Suppressor macrophage treated with lipopolysaccharide for 1 hour (primary cell): ENCODE data around the gene LMX1A.

Source experiments
- DNase-seq, 3 donors: peaks; one replicate each; pipeline ENCODE4 v3.0.0-alpha.2; 2020 to 2022

Gene LMX1A

DNA sequence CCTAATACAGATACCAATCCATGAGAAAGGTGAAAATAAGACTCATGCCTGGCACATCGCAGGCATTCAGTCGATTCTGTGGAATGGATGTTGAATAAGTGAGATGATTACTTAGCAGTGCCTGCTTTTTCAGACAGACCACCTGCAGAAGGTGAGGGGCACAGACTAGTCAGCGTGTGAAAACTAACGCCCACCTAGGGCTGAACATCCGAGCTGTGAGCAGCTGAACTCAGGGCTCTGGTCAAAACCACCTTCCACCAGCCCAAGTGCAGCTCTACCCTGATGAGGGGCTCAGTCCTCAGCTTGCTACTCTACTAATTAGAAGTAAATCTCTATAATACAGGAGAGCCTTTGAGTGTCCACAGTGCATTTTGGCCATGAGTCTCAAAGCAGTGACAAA is 32.5 kb downstream of the LMX1A start:
- no peak for DNase-seq

DNA sequence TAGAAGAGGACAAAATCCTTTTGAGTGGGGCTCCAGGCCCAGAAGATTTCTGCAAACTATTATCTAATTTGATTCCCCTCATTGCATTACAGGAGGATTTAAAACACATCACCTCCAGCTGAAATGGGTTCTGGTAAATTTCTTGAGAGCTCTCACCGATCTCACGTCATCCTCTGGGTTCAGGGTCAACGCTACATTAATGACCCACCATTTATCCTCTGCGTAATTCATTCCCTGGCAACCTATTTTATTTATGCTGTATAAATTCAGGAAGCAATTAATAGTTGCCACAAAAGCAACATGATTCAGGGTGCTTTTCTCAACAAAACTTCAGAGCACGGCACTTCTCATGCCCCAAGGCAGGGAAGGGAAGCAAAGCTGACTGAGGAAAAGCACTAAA is 38.9 kb downstream of the LMX1A start:
- DNase-seq: no peak

DNA sequence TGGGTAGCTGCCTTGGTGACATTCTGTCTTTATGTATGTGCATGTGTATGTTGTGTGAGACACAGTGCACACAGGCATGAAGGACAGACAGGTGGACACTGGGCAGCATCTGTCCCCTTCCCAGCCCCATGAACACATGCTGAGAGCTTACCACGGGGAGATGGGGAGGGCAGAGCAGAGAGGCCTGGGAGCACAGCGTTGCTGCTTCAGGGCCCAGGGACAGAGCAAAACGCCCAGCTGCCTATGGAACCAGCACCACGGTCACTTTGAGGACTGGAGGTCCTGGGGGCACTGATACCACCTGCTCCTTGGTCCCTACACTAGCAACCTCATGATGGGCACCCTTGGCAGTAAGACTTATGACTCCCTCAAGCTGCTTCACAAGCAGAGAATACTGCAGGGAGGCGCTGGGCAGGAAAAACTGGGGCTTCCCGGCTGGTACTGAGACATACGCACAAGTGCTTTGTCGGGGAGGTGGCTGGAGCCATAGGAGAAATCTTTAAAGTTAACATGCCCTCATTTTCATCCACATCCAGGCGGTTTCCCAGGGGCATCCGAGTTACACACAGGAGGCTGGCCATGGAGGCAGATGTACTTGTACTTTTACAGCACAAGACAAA is 40.3 kb downstream of the LMX1A start:
- DNase-seq: no peak

DNA sequence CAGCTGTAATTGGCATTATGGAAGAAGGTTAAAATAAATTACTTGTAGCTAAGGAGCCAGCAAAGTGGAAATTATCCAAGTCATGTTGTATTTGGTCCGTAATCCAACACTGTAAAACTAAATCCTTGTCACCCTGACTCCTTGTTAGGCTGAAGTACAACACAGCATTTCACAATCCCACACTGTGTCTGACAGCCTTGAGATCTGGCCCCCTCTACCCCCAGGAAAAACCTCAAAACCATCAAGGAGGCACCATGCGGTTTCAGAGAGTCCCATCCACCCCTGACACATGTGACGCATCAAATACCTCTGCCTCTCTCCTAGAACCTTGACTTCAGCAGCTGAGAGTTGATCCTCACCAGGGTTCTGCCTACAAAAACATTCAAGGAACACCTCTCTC is 41.0 kb downstream of the LMX1A start:
- DNase-seq: no peak

DNA sequence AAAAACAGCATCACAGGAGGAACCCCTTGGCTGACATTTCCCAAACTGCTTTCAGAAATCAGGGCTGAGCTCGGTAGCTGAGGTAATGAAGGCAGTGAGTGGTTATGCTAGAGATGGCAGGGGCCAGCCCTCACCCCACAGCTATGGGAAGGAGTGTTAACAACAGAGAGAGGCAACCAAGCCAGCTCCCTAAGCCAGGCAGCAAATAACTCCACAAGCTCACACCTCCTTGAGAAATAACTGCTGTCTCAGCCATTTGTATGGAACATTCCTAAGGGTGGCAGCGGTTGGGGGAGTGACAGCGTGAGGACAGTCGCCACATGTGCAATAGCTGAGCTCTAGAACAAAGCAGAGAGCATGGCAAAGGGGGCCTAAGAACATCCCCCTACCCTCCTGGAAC is 42.6 kb downstream of the LMX1A start:
- no peak for DNase-seq

DNA sequence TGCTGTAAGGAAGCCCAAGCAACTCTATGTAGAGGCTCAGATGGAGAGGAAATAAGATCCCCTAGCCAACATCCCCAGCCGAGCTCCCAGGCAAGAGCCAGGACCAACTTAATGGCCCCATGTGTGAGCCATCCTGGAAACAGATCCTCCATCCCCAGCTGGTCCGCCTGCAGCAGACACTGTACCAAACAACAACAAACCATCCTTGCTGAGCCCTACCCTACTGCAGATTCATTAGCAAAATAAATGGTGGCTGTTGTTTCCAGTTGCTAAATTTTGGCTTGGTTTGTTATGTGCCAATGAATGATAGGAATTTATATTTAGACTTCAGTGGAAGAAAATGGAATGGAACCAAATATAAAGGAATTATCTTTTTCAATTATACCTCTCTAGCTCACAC is 43.9 kb downstream of the LMX1A start:
- DNase-seq: no peak

DNA sequence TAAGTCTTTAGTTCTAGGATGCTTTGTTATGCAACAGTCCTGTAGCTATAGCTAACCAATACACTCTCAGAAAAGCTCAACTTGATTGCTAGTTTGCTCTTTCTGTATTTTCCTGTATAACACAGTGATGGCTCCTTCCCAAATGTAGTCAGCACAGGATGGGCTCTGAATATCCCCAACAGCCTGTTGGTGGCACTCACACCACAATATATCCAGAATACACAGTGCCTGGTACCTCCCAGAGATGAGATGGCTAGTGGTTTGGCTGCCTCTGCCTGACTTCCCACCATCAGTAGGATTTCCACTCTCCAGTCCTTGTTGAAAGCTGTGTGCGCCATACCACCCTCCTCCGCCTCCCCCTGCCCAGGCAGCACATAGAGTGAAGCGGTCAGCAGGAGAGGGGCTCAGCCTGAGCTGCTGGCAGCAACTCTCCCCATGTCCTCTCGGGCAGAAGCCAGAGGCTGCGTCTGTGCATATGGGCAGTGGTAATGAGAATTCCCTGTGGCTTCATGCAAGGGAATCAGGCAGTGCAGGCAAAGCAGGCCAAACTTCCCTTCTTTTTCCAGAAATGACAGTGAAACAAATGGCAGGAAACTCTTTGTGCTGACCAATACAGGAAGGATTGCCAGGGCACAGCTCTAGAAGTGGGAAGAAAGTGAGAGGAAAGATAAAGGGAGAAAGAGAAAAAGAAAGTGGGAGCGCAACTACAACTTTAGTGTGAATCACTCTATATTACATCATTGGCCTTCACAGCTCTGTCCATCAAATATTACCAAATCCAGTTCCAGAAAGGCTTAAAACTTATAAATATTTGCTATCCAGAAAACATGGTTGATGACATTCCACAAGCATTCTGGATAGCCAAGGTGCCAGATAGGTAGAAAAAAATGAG is 49.7 kb downstream of the LMX1A start:
- DNase-seq: no peak

DNA sequence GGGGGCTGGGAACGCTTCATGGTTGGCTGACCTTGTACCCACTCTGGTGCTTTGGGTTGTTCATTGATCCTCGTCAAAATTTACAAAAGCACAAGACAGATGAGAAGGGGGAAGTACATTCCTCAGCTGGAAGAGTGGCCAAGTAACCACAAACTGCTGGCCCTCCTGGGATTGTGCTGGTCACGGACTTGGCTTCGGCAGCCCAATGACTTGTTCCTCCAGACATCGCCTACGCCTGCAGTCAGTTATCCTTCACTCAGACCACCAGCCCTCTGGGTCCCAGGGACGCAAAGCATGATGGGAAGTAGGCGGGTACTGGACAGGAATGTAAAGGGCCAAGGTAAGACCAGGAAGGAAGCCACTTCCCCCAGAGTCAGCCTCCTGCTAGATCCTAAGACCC is 53.1 kb downstream of the LMX1A start:
- no peak for DNase-seq

DNA sequence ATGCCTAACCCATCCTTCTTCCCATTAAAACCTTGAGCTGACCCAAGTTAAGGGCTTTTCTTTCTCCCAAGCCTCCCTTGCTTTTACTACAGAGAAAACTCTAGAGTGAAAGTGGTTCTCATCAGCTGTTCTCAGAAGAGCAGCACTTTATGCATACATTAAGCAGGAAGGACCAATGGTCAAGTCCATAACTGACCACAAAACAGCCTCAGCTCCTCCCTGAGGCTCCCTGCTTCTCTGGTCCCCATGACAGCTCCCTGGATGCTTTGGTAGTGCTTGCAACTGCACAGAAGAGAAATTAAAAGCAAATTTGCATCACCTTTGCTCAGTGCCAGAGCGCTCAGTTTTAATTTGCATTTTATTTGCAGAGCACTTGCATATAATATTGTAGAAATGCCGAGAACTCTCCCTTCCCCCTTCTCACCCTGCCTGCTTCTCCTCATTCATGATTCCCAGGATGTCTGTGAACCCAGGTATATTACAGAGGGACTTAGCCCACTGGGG is 56.1 kb downstream of the LMX1A start:
- DNase-seq: no peak

DNA sequence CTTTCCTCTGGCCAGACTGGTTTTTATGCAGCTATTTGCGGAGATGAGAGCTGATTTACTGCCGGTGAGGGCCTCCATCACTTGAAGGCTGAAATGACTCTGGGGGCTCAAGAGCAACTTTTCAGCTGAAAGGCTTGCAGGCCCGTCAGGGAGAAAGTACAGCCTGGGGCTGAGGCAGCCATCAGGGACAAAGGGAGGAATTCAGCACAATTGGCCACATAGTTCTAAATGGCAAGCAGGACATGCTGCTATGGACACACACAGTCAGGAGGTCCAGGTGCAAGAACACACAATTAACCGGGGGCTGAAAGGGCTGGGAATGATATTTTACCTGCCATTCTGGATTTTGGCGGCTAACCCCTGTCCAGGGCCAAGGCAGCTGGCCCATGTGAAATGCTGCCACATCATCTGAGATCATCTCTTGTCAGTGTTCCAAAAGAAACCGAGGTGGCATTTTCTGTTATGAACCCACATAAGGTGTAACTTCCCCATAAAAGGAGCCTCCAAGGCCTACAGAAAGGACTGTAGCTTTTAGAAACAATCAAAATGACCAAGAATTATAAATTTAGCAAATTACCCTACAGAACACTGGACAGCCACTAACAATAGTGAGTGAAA is 58.2 kb downstream of the LMX1A start:
- no peak for DNase-seq

DNA sequence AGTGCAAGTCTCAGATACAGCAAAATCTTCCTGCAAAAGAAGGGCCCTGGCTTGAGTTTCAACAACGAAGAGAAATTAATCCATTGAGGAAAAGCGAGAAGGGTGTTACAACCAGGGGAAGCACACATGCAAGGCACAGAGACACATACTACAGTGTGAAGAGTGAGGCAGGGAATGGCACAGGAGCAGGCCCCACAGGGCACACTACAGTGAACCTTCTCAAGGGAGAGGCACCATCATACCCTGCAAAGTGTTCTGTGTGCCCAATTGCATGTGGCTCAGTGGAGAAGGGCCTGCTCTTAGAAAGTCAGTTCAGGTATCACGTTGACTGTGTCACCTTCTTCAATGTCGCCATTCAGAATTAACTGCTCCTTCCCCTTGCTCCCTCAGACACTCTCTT is 60.3 kb downstream of the LMX1A start:
- DNase-seq: no peak

DNA sequence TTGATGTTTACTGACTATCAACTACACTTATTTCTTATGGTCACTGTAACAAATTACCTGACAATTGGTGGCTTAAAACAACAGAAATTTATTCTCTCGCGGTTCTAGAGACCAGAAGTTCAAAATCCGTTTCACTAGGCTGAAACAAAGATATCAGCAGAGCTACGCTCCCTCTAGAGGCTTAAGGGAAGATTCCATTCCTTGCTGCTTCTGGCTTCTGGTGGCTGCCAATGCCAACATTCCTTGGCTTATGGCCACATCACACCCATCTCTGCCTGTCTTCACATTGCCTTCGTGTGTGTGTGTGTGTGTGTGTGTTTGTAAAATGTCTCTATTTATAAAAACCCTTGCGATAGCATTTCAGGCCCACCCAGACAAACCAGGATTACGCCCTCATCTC is 66.4 kb downstream of the LMX1A start:
- DNase-seq: no peak

DNA sequence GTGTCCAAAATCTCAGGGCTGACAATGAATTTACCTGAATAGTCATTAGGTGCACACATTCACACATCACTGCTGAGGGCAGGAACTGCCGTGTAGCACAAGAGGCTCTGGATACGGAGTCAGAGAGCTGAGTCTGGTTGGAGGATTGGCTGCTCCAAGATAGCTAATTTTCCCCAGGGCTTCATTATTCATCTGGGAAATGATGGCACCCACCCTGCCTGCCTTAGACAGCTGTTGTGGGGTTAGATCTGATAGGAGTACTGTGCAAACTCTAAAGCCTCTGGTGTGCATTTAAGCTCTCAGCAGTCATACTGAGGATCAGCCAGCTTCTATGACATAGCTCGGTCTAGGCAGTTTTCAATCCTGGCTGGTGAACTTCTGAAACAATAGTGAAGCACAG is 67.0 kb downstream of the LMX1A start:
- DNase-seq: no peak

DNA sequence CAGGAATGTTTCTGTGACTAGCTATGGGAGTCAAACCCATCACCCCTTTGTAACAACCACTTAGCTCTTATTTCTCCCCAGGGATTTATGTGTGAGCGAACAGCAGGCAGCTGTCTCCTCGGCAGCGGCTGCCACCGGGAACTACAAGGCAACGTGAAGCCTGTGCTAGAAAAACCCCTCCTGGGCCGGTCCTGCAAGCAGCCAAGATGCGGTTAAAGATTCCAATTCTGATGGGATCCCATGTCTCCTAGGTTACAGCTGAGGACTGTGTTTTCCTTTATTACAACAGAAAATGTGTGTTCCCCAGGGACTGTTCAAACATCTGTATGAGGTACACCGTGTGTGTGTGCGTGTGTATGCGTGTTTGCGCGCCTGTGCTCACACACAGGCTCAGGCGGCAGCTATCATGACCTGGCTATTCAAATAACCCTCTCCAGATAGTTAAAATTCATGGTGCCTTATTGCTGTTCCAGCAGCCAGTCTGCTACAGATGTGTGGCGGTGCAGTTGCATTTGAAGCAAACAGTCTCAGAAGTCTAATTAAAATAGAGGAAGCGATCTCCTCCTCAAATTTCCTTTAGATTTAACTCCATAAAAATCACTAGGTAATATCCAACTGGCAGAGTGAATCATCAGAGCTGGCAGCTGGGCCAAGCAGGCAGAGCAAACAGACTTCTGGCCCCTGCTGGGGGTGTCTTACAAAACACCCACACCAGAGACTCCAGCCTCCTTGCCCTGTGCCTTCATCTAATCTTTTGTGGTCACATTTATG is 68.0 kb downstream of the LMX1A start:
- no peak for DNase-seq

DNA sequence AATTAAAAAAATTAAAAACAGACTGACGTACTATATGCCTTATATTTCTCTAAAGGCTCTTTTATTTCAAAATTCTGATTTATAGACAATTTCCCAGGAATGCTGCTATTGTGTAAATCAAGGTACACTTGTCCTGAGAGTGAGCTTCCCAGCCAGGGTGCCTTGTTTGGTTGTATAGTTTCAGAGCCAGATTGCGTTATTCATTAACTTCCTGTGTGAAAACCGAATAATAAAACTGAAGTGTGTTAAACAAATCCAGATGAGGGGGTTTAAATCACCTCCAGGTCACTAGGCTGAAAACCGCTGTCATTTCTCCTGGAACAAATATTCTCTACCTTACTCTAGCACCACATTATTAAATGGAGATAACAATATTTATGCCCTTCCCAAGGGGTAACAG is 68.7 kb downstream of the LMX1A start:
- DNase-seq: no peak

DNA sequence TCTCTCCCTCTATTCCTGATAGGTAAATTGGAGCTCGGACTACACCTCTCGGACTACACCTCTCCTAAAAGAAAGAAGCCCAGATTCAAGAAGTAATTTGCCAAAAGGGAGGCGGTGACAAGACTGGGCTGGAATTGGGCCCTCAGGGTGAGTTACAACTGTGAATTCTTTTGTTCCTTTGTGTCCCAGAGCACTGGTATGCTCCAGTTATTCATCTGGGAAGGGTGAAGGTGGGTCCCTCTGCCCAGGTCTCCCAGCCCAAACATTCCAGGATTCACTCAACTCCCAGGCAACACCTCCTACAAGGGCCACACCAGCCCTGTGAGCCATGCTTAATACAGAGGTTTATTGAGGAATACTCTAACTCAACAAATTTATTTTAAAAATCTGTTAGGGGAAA is 69.2 kb downstream of the LMX1A start:
- no peak for DNase-seq

DNA sequence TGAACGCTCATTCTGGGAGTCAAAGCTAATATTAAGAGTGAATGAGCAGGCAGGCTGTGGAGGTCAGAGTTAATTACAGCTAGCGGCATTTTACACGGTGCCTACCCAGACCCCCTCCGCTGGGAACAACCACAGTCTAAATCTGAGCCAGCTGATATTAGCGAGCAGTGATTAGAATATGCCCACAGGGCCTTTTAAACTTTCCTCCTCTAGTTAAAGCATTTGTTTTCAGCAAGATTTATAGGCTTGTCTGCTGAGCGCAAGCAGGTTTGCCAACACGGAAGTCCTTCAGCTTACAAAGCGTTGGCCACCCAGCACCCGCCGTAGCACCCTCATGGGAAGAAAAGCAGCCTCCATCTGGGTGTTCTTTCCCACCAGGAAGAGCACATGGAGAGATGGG is 72.1 kb downstream of the LMX1A start:
- DNase-seq: no peak

DNA sequence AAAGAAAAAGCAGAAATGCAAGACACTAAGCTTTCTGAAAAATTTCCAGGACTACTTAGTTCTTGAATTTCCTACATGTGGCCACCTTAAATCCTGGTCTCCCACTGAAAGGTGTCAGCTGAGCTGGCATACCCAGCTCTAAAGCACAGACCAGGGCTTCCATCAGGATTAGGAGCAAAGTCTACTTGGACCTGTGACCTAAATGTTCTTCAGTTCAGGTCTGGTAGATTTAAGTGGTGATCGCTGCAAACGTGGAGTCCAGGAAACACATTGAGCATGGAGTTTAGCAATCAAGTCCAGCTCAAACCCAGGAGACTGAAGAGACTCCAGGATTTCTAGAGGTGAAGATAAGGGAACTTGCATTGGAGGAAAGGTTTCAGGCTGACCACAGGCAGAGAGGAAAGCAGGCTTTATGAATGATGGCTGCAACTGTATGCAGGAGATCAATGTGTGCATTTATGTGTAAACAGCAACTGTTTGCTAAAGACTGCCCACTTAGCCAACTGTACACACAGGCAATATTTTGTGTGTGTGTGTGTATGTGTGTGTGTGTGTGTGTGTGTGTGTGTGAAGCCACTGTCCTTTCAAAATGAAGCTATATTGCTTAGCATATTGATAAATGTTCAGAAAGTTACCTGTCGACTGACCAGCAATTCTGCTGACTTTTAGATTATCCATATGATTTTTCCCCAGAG is 75.2 kb downstream of the LMX1A start:
- DNase-seq: no peak

DNA sequence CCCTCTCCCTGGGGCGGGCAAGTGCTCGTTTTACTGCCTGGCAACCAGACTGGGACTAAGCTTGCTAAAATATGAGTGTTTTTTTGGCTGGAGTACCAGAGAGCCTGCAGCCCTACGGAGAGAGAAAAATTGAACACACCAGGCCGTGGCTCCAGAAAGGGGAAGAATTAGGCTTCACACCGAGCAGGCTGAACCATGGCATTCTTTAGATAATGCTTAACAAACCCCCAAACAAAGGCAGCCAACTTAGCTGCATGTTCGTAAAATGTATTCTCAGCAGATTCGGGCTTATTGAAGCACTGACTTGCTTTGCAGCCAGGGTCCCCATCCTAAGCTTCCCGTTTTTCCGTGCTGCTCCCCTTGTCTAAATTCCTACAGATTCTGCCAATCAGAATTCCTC is 76.6 kb downstream of the LMX1A start:
- no peak for DNase-seq

DNA sequence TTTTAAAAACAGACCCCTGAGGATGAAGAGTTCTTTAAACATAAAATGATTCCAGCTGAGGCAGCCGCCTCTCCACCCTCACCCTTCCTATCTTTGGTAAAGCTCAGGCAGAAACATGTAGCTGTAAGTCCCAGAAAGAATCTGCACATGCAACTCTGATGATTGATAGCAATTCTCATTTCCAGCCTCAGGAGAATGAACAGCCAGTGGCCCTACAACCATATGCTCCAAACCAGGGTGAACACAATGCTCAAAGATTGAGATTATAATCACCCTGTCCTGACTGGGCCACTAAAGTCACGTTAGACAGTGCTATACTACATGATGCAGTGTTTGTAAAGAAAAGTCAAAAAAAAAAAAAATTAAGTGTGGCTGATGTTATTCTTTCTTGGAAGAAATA is 80.2 kb downstream of the LMX1A start:
- no peak for DNase-seq

DNA sequence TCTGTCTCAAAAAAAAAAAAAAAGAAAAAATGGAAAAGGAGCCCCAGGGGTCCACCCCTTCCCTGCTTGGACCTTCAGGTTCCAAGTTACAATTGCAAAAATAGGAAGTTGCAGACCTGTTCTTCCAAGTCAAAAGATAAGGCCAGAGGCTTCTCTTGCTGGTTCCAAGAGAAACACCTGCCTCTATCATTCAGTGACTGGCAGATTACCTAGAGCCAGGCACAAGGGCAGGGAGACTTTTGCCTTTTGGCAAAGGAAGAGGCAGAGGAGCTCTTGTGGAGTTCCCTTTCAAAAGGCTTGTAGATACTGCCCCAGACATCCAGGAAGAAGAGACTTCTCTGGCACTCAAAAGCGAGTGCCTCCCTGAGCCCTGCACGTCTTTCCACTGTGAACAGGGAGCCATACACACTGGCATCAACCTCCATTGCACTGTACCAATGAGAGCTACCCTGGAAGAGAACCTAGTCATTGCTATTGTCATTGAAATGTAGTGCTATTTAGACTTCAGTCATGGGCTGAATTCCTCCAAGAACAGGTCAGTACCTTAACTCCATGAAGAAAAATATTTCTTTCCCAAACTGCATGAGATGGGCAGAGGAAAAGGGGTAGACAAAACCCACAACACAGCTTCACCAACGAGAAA is 91.2 kb downstream of the LMX1A start:
- no peak for DNase-seq
